ENCODE data around the gene SNX24. TPM values are rescaled to one million over a fixed set of nuclear protein-coding genes. Genes with fewer than 3 reads are reported as not detected.

SNX24 gene
- total and polyA plus RNA-seq, 2 experiments from 2014 or later = 18.0 to 27.5 TPM

DNA sequence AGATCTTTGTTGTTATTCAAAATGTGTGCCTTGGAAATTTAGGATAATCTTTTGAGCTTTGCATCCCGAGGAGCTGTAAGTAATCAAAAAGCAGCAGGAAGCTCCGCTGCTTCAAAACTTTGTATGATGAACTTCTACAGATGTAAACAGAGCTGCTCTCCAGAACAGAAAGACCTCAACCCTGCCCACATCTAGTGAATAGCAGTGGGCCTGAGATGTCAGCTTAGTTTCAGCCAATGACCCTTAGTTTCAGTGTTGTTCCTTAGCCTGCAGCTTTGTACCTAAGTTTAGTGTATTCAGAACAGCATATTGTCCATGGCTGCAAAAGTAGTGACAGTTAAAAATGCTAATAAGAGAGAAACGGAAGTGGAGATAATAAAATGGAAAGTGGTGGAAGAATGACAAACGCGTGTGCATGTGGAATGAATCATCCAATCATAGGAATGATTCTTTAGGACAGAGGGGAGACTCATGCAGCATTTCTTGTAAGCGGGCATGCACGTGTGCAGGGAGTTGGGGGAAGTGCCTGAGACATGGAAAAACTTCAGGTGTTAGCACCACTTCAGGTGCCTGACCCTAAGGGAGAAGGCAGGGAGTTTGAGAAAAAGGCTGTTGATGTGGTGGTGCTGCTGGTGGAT is 24.9 kb downstream of the SNX24 start (continued):
- TF ChIP-seq ZNF114 (CRISPR knock-in tag; IDR thresholded peaks at IDR 0.05) = no peak
- TF ChIP-seq, protein P1, sequence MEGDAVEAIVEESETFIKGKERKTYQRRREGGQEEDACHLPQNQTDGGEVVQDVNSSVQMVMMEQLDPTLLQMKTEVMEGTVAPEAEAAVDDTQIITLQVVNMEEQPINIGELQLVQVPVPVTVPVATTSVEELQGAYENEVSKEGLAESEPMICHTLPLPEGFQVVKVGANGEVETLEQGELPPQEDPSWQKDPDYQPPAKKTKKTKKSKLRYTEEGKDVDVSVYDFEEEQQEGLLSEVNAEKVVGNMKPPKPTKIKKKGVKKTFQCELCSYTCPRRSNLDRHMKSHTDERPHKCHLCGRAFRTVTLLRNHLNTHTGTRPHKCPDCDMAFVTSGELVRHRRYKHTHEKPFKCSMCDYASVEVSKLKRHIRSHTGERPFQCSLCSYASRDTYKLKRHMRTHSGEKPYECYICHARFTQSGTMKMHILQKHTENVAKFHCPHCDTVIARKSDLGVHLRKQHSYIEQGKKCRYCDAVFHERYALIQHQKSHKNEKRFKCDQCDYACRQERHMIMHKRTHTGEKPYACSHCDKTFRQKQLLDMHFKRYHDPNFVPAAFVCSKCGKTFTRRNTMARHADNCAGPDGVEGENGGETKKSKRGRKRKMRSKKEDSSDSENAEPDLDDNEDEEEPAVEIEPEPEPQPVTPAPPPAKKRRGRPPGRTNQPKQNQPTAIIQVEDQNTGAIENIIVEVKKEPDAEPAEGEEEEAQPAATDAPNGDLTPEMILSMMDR (conservative IDR thresholded peaks at IDR 0.05; ENCODE audit: low read depth in 2 of 2) = no peak
- no peak for TF ChIP-seq EZH2 (IDR thresholded peaks at IDR 0.05; ENCODE audit: low read depth, unreplicated experiment)

DNA sequence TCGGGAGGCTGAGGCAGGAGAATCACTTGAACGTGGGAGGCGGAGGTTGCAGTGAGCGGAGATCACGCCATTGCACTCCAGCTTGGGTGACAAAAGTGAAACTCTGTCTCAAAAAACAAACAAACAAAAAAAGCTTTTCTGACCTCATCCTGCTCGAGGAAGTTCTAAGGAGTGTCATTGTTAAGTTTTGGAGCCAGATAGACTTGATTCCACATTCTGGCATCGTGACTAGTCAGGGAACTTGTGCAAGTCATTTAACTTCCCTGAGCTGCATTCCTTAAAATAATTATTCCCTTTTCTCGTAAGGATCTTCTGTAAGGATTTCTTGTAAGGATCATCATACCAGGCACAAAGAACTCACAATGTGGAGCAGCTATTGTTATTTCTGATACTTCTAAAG is 26.2 kb downstream of the SNX24 start:
- no peaks in the 10 kb centered on the region for H3F3A ChIP-seq (replicated peaks; ENCODE audit: low read depth)
- H3K9me3 Mint-ChIP-seq = no peaks in the 10 kb centered on the region
- no peaks in the 10 kb centered on the region for H3K27me3 ChIP-seq (ENCODE audit: insufficient read depth)
- H3K36me3 ChIP-seq (ENCODE audit: insufficient read depth) = no peaks in the 10 kb centered on the region
- no peak overlapping the region for H2AFZ ChIP-seq
- peaks cover 16% of the 10 kb centered on the region for H3K4me1 Mint-ChIP-seq
- H3K4me3 ChIP-seq = no peak overlapping the region
- DNase-seq (ENCODE audit: low spot score) = no peak
- no peak overlapping the region for H3K4me3 Mint-ChIP-seq
- H3K27ac Mint-ChIP-seq = no peak overlapping the region
- H3K9me2 ChIP-seq (ENCODE audit: insufficient read depth) = no peaks in the 10 kb centered on the region; the same call in 1 of the 2 replicates
- no peaks in the 10 kb centered on the region; the same call in 2 of the 3 replicates for H3K36me3 Mint-ChIP-seq (ENCODE audit: low read depth)
- no peaks in the 10 kb centered on the region for H3K27me3 Mint-ChIP-seq (ENCODE audit: insufficient read depth, low read depth, poor library complexity)
- ATAC-seq = no peak
- H3K27ac ChIP-seq (ENCODE audit: low read depth) = no peak overlapping the region
- H3K79me2 ChIP-seq (replicated peaks; ENCODE audit: insufficient read depth) = no peaks in the 10 kb centered on the region; the same call in none of the 2 replicates
- peaks cover 25% of the 10 kb centered on the region for H3K4me1 ChIP-seq (ENCODE audit: insufficient read depth)
- H4K20me1 ChIP-seq (replicated peaks; ENCODE audit: insufficient read depth) = no peaks in the 10 kb centered on the region; the same call in 1 of the 2 replicates
- no peak overlapping the region for H3K4me2 ChIP-seq
- TF ChIP-seq ZNF114 (CRISPR knock-in tag; IDR thresholded peaks at IDR 0.05) = no peak
- TF ChIP-seq EZH2phosphoT487 (IDR thresholded peaks at IDR 0.05; ENCODE audit: unreplicated experiment) = no peak
- TF ChIP-seq EZH2 (IDR thresholded peaks at IDR 0.05; ENCODE audit: low read depth, unreplicated experiment) = no peak
- TF ChIP-seq, protein P2, sequence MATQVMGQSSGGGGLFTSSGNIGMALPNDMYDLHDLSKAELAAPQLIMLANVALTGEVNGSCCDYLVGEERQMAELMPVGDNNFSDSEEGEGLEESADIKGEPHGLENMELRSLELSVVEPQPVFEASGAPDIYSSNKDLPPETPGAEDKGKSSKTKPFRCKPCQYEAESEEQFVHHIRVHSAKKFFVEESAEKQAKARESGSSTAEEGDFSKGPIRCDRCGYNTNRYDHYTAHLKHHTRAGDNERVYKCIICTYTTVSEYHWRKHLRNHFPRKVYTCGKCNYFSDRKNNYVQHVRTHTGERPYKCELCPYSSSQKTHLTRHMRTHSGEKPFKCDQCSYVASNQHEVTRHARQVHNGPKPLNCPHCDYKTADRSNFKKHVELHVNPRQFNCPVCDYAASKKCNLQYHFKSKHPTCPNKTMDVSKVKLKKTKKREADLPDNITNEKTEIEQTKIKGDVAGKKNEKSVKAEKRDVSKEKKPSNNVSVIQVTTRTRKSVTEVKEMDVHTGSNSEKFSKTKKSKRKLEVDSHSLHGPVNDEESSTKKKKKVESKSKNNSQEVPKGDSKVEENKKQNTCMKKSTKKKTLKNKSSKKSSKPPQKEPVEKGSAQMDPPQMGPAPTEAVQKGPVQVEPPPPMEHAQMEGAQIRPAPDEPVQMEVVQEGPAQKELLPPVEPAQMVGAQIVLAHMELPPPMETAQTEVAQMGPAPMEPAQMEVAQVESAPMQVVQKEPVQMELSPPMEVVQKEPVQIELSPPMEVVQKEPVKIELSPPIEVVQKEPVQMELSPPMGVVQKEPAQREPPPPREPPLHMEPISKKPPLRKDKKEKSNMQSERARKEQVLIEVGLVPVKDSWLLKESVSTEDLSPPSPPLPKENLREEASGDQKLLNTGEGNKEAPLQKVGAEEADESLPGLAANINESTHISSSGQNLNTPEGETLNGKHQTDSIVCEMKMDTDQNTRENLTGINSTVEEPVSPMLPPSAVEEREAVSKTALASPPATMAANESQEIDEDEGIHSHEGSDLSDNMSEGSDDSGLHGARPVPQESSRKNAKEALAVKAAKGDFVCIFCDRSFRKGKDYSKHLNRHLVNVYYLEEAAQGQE (IDR thresholded peaks at IDR 0.05; ENCODE audit: unreplicated experiment) = no peak
- TF ChIP-seq POLR2AphosphoS5 (IDR thresholded peaks at IDR 0.05; ENCODE audit: low read depth) = no peak
- TF ChIP-seq, protein P1 (conservative IDR thresholded peaks at IDR 0.05; ENCODE audit: low read depth in 2 of 2) = no peak
- TF ChIP-seq, protein P3, sequence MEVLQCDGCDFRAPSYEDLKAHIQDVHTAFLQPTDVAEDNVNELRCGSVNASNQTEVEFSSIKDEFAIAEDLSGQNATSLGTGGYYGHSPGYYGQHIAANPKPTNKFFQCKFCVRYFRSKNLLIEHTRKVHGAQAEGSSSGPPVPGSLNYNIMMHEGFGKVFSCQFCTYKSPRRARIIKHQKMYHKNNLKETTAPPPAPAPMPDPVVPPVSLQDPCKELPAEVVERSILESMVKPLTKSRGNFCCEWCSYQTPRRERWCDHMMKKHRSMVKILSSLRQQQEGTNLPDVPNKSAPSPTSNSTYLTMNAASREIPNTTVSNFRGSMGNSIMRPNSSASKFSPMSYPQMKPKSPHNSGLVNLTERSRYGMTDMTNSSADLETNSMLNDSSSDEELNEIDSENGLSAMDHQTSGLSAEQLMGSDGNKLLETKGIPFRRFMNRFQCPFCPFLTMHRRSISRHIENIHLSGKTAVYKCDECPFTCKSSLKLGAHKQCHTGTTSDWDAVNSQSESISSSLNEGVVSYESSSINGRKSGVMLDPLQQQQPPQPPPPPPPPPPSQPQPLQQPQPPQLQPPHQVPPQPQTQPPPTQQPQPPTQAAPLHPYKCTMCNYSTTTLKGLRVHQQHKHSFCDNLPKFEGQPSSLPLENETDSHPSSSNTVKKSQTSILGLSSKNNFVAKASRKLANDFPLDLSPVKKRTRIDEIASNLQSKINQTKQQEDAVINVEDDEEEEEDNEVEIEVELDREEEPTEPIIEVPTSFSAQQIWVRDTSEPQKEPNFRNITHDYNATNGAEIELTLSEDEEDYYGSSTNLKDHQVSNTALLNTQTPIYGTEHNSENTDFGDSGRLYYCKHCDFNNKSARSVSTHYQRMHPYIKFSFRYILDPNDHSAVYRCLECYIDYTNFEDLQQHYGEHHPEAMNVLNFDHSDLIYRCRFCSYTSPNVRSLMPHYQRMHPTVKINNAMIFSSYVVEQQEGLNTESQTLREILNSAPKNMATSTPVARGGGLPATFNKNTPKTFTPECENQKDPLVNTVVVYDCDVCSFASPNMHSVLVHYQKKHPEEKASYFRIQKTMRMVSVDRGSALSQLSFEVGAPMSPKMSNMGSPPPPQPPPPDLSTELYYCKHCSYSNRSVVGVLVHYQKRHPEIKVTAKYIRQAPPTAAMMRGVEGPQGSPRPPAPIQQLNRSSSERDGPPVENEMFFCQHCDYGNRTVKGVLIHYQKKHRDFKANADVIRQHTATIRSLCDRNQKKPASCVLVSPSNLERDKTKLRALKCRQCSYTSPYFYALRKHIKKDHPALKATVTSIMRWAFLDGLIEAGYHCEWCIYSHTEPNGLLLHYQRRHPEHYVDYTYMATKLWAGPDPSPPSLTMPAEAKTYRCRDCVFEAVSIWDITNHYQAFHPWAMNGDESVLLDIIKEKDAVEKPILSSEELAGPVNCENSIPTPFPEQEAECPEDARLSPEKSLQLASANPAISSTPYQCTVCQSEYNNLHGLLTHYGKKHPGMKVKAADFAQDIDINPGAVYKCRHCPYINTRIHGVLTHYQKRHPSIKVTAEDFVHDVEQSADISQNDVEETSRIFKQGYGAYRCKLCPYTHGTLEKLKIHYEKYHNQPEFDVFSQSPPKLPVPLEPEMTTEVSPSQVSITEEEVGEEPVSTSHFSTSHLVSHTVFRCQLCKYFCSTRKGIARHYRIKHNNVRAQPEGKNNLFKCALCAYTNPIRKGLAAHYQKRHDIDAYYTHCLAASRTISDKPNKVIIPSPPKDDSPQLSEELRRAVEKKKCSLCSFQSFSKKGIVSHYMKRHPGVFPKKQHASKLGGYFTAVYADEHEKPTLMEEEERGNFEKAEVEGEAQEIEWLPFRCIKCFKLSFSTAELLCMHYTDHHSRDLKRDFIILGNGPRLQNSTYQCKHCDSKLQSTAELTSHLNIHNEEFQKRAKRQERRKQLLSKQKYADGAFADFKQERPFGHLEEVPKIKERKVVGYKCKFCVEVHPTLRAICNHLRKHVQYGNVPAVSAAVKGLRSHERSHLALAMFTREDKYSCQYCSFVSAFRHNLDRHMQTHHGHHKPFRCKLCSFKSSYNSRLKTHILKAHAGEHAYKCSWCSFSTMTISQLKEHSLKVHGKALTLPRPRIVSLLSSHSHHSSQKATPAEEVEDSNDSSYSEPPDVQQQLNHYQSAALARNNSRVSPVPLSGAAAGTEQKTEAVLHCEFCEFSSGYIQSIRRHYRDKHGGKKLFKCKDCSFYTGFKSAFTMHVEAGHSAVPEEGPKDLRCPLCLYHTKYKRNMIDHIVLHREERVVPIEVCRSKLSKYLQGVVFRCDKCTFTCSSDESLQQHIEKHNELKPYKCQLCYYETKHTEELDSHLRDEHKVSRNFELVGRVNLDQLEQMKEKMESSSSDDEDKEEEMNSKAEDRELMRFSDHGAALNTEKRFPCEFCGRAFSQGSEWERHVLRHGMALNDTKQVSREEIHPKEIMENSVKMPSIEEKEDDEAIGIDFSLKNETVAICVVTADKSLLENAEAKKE (CRISPR knock-in tag; IDR thresholded peaks at IDR 0.05) = no peak
- TF ChIP-seq, protein P4, sequence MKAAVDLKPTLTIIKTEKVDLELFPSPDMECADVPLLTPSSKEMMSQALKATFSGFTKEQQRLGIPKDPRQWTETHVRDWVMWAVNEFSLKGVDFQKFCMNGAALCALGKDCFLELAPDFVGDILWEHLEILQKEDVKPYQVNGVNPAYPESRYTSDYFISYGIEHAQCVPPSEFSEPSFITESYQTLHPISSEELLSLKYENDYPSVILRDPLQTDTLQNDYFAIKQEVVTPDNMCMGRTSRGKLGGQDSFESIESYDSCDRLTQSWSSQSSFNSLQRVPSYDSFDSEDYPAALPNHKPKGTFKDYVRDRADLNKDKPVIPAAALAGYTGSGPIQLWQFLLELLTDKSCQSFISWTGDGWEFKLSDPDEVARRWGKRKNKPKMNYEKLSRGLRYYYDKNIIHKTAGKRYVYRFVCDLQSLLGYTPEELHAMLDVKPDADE (IDR thresholded peaks at IDR 0.05) = no peak

Measured in GM23338 (cell line).